ENCODE measurements around the gene CNPY1. TPM values are rescaled to one million over a fixed set of nuclear protein-coding genes. Genes with fewer than 3 reads are reported as not detected.
A peak's percentile ranks its signal among the peaks of the same experiment; 100 is the strongest.

The CNPY1 gene
- total and polyA plus RNA-seq, 2 of the 8 experiments (the other 6 are each of a cell fraction or from before 2014, with no cell fraction given), result not detected

GRCh38 chr7:155489862-155490696, 56.3 kb downstream of the CNPY1 start (continued):
- TF ChIP-seq TBP (IDR thresholded peaks at IDR 0.05; ENCODE audit: low read depth, low read length) (no peak), GABPA (IDR thresholded peaks at IDR 0.05; ENCODE audit: borderline replicate concordance, insufficient read depth, low read length) (no peak), SP1 (IDR thresholded peaks at IDR 0.05; ENCODE audit: low read depth, low read length) (no peak), BCL11A (IDR thresholded peaks at IDR 0.05; ENCODE audit: low read depth in 2 of 2, low read length in 2 of 2) (no peak), ZNF274 (IDR thresholded peaks at IDR 0.05; ENCODE audit: borderline replicate concordance, extremely low read depth, low read length) (no peak), SUZ12 (IDR thresholded peaks at IDR 0.05; ENCODE audit: low read length) (peak; percentile 33; the same call in 1 of the 2 replicates), KDM4A (IDR thresholded peaks at IDR 0.05; ENCODE audit: low read depth, low read length, severe bottlenecking) (peak; percentile 13), SIN3A (conservative IDR thresholded peaks at IDR 0.05 in 1 of 2, IDR thresholded peaks at IDR 0.05 in 1 of 2; ENCODE audit: low read depth in 1 of 2, low read length in 2 of 2) (no peak), SP2 (IDR thresholded peaks at IDR 0.05; ENCODE audit: low read length) (no peak), EZH2 (IDR thresholded peaks at IDR 0.05; ENCODE audit: low read depth, low read length, severe bottlenecking) (no peak), RNF2 (IDR thresholded peaks at IDR 0.05; ENCODE audit: borderline replicate concordance, low read depth, low read length, missing control alignments, poor library complexity, severe bottlenecking) (no peak)

Data from H1 (cell line).